B cell (primary cell): ENCODE data around the gene ACVR1.

ENCODE experiments used
- EZH2 ChIP-seq: IDR thresholded peaks from 2 replicates; pipeline ENCODE4 v1.6.1; 2012; ENCODE audit warnings: borderline replicate concordance, low read depth, mild to moderate bottlenecking, moderate library complexity, low read length; ENCODE audit not compliant: insufficient read depth, poor library complexity, severe bottlenecking
- TF ChIP-seq, protein P1 (sequence below): fragments of 200-600 bp; IDR thresholded peaks from one replicate; pipeline ENCODE4 v1.8.0; 2022; ENCODE audit warnings: antibody characterized with exemption, mild to moderate bottlenecking

DNA sequence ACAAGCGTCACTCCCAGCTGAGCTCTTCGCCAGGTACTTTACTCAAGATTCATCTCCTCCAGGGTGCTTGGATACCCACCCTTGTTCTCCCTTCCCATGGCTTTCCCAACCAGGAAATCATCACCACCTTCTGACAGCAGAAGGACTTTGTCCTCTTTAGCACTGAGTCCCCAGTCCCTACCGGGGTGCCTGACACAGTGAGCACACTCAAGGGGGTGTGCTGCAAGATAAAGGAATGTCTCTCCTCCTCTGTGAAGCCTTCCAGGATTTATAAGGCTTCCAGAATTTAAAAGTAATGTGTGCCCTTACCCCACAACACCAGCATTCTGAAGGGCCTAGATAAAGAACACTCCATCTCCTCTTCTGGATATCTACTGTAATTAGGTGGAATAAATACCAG lies 39.6 kb downstream of the ACVR1 start:
- TF ChIP-seq, protein P1, sequence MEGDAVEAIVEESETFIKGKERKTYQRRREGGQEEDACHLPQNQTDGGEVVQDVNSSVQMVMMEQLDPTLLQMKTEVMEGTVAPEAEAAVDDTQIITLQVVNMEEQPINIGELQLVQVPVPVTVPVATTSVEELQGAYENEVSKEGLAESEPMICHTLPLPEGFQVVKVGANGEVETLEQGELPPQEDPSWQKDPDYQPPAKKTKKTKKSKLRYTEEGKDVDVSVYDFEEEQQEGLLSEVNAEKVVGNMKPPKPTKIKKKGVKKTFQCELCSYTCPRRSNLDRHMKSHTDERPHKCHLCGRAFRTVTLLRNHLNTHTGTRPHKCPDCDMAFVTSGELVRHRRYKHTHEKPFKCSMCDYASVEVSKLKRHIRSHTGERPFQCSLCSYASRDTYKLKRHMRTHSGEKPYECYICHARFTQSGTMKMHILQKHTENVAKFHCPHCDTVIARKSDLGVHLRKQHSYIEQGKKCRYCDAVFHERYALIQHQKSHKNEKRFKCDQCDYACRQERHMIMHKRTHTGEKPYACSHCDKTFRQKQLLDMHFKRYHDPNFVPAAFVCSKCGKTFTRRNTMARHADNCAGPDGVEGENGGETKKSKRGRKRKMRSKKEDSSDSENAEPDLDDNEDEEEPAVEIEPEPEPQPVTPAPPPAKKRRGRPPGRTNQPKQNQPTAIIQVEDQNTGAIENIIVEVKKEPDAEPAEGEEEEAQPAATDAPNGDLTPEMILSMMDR = no peak
- no peak for TF ChIP-seq EZH2
